Midbrain (tissue), 1 donor: ENCODE data around the gene OSCP1.
A peak's percentile ranks its signal among the peaks of the same experiment; 100 is the strongest.
"Not testable (repeated sequence)": the region's sequence is repeated elsewhere in the genome, so short reads cannot be mapped to it uniquely, and the experiment has no call there.

ENCODE experiments used
- DNase-seq: peaks from one replicate; lab custom pipeline; 2025; lab: John Stamatoyannopoulos, UW

The OSCP1 gene, protein sequence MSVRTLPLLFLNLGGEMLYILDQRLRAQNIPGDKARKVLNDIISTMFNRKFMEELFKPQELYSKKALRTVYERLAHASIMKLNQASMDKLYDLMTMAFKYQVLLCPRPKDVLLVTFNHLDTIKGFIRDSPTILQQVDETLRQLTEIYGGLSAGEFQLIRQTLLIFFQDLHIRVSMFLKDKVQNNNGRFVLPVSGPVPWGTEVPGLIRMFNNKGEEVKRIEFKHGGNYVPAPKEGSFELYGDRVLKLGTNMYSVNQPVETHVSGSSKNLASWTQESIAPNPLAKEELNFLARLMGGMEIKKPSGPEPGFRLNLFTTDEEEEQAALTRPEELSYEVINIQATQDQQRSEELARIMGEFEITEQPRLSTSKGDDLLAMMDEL

DNA sequence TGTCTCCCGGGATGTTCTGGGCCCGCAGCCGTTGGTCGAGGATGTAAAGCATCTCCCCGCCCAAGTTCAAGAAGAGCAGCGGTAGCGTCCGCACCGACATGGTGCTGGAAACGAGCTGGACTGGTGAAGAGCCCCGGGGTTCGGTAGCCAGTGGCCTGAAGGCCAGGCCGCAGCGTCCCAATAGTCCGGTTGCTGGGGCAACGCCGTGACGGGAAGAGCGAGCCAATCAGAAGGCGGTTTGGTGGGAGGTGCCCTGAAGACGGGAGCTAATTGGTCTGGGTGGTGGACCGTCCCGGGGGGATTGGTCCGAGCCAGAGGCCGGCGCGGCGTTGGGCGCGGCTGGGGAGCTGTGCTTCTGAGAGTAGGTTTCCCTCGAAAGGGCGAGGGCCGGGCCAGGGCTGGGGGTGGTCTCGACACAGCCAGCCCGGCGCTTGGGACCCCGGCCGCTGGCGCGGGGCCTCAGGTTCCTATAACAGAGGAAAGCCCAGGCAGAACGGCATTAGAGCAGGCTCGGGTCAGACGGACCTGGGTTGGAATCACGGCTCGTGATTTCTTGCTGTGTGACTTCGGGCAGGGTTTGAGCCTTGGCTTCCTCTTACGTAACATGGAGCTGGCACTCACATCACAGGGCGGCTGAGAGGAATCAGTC lies at the start of gene OSCP1:
Gene OSCP1, minus strand, starts transcription at position 182 of the 649 bp plus-strand sequence. Its CDS starts 82 bp downstream, at position 100.
- peak; percentile 96 for DNase-seq

GRCh38 chr1:36497207-36497606 lies 47.0 kb upstream of the OSCP1 start:
- no peak for DNase-seq

DNA sequence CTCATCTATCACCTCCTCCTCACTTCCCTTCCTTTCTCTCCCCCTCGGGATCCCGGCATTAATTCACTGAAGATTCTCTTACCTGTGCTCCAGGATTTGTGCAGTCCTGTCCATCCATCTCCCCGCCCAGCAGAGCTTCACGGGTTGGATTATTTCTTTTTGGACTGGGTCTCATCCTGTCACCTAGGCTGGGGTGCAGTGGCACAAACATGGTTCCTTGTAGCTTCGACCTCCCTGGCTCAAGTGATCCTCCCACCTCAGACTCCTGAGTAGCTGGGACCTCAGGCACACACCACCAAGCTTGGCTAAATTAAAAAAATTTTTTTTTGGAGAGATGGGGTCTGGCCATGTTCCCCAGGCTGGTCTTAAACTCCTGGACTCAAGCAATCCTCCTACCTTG lies 44.7 kb upstream of the OSCP1 start:
- no peak for DNase-seq

DNA sequence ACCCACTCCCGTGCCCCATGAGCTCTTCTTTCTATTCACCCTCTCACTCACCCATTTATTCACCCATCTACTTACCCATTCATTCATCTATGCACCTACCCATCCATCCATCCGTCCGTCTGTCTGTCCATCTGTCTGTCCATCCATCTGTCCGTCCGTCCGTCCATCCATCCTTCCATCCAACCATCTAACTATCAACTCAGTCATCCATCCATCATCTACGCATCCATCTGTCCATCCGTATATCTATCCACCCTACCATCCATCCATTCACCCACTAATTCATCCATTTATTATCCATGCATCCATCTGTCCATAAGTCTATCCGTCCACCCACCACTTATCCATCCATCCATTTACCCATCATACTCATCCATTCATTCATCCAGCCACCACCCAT lies 43.3 kb upstream of the OSCP1 start:
- DNase-seq: no peak

- no peak for DNase-seq
These were observed 42.2 kb upstream of the OSCP1 start for GRCh38 chr1:36492491-36492890.

DNA sequence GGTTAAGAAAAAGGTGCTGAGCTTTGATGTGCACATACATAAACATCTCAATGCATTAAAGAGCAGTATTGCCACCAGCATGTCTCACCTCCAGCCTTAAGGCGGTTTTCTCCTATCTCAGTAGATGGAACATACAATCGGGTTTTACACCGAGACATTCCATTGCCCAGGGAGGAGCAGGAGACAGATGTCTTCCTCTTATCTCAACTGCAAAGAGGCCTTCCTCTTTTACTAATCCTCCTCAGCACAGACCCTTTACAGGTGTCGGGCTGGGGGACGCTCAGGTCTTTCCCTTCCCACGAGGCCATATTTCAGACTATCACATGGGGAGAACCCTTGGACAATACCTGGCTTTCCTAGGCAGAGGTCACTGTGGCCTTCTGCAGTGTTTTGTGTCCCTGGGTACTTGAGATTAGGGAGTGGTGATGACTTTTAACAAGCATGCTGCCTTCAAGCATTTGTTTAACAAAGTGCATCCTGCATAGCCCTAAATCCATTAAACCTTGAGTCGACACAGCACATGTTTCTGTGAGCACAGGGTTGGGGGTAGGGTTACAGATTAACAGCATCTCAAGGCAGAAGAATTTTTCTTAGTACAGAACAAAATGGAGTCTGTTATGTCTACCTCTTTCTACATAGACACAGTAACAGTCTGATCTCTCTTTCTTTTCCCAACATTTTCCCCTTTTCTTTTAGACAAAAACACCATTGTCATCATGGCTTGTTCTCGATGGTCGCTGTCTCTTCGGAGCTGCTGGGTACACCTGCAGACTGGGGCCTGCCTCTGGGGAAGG lies 39.2 kb upstream of the OSCP1 start:
- not testable (repeated sequence) for DNase-seq

GRCh38 chr1:36487906-36488305 lies 37.7 kb upstream of the OSCP1 start:
- no peak for DNase-seq

DNA sequence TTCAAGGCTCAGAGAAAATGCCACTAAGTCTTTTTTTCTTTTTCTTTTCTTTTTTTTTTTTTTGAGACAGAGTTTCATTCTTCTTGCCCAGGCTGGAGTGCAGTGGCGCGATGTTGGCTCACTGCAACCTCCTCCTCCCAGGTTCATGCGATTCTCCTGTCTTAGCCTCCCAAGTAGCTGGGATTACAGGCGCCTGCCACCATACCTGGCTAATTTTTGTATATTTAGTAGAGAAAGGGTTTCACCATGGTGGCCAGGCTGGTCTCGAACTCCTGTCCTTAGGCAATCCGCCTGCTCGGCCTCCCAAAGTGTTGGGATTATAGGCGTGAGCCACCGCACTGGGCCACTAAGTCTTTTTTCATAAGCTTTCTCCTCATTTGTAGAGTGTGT lies 37.1 kb upstream of the OSCP1 start:
- DNase-seq: not testable (repeated sequence)

DNA sequence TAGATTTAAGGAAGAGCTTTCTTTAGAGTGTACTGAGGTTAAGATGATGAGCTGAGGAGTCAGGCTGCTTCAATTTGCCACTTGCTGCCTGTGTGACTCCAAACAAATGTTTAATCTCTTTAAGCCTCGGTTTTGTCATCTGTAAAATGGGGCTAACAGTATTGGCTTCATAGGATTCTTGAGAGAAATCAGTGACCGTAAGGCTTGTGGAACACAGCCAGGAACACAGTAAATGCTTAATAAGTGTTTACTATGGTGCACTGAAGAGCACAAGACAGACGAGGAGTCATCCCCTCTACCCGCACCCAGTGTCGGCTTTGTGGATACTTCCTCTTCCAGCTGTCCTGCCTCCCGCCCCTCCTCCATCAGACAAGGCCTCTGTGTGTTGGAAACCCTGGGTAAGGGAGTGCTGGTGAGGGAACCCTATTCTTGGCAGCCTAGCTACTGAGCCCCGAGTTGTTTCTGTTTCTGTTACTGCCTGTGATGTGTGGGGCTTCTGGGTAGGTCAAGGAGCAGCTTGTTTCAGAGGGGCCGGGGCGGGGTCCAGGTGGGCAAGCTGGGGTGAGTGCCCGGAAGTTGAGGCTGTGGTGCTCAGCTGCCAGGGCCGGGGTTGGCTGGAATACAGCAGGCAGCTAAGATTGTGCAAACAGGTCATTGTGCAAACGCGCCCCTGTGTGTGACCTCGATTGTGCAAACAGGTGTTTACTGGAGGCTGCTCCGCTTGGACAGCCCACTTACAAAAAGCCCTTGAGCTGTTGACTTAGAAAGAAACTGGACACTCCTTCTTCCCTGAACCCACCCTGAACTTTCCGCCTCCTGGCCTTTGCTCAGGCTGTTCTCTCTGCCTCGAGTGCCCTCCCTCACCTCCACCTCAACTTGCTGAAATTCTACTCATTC lies 36.4 kb upstream of the OSCP1 start:
- peak; percentile 24 for DNase-seq

GRCh38 chr1:36486093-36486438 lies 35.8 kb upstream of the OSCP1 start:
- DNase-seq: no peak

DNA sequence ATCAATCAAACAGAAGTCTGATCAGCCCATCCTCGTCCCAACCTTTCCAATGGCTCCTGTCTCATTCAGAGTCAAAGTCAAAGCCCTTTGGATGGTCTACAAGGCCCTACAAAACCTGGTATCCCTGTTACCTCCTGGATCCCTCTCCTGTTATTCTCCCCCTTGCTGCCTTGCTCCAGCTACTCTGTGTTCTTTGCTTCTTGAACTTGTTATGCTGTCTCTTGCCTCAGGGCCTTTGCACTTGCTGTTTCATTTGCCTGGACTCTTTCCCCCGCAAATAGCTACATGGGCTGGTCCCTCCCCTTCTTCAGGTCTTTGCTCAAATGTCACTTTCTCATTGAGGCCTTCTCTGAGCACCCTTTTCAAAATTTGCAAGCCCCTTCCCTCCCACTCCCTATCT lies 33.8 kb upstream of the OSCP1 start:
- no peak for DNase-seq

GRCh38 chr1:36482724-36483388 lies 32.6 kb upstream of the OSCP1 start, which contains the start of gene CSF3R:
Gene CSF3R (minus strand): TSS chr1:36482913. CDS start chr1:36479496, 3,417 bp downstream.
- DNase-seq: no peak

DNA sequence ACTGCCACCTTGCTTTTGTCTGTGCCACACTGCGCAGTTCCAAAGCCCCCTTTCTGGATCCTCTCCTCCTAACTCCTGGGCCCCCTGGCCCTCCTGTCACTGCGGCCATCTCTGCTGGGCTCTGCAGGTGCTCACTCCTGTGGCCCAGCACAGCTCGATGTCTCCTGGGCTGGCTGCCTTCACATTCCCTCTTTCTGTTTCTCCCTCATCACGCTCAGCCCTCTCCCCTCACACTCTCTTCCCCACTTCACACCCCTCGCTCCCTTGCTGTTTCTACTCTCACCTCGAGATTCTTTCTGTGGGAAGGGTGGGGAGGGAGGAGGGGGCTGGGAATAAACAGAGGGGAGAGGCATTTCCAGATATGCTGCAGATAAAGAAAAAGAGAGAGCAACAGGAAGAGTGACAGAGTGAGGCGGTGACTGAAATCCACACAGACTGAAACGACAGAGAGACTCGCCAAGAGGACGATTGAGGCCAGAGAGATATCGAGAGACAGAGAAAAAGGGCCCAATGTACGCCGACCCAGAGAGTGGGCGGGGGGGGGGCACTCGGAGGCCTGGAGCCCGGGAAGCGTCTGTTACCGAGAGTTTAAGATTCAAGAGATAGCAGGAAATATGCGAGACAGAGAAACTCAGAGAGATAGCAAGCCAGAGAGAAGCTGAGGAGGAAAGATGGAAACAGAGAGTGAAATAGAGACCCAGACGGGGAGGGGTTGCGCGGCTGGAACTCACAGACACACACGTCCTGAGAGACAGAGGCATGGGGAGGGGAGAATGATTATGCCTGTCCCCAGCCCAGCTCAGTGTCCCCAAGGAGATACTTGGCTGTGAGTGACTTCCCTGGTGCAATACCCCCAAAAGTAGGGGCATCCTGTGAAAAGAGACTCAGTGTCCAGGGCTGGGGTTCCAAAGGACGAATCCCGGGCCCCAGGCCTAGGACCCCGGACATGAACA lies 31.8 kb upstream of the OSCP1 start:
- DNase-seq: no peak

GRCh38 chr1:36481091-36481490 lies 30.8 kb upstream of the OSCP1 start:
- no peak for DNase-seq

GRCh38 chr1:36480161-36480560 lies 29.9 kb upstream of the OSCP1 start:
- DNase-seq: no peak

DNA sequence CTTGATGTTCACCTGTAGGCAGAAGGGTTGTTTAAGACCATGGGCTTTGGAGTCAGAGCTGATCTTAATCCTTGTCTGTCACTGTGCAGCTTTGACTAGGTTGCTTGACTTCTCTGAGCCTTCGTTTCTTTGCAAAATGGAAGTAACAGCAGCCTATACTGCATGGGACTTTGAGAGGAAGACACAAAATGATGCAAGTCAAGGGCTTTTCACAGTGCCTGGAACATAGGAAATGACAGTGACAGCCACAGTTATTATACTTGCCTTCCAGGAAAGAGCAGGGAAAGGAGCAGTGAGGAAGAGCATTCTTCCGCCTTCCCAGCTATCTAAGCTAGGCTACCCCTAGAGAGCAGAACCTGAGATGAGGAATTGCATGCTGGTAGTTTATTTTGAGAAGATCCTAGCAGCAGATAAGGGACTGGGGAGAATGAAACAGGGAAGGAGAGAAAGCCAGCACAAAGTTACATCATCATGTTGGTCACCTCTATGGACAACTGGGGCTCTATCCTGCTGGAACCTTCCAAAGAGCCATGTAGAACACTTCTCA lies 29.3 kb upstream of the OSCP1 start:
- no peak for DNase-seq

DNA sequence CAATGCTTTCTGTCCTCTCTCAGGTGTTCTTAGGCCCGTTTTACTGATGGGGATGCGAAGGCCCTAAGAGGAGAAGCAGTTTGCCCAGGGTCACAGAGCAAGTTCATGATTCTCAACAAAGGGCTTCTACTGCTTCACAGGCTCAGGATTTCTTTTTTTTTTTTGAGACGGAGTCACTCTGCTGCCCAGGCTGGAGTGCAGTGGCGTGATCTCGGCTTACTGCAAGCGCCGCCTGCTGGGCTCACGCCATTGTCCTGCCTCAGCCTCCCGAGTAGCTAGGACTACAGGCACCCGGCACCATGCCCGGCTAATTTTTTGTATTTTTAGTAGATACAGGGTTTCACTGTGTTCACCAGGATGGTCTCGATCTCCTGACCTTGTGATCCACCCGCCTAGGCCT lies 27.4 kb upstream of the OSCP1 start:
- DNase-seq: not testable (repeated sequence)

DNA sequence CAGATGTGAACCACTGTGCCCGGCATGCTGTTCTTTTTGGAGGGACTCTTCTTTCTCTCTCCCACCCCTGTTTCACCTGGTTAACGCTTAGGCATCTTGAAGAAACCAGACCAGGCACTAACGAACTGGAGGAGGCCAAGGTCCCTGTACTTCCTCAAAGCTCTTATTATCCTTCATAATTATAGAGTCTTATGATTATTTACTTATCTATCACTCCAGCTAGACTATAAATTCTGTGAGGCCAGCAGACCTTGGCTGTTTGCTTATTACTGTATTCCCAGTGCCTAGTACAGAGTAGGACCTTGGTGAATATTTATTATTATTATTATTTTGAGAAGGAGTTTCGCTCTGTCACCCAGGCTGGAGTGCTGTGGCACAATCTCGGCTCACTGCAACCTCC lies 26.7 kb upstream of the OSCP1 start:
- DNase-seq: no peak

DNA sequence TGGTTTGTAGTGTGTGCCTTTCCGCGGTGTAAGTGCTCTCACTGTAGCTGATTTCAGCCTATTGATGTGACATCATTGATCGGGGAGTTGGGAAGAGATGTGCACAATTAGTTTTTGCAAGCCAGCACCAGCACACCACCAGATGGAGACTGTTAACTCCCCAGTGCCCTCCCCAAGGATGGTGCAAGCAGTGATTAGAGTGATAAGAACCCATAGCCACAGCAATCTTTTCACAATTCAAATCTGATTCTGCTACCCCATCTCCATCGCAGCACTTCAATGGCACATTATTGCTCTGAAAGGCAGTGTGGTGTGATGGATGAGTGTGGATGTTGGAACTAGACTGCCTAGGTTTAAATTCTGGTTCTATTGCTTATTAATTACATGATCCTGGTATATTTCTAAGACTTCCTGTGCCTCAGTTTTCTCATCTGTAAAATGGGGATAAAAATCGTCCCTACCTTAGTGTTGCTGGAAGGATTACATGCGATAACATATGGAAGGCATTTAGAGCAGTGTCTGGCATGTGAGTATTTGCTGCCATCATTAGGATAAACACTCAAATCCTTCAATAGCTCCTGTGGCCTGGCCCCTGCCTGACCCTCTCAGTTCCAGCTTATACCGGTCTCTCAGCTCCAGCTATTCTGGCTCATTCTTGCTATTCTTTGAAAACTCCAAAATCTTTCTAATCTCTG lies 25.8 kb upstream of the OSCP1 start:
- DNase-seq: no peak
